Parathyroid adenoma (tissue), 2 donors: Measurements from ENCODE around the gene RGS10.
A peak's percentile ranks its signal among the peaks of the same experiment; 100 is the strongest.

Source experiments
- H2AFZ ChIP-seq: fragments of 300-600 bp; sonication (generic); one replicate; pipeline ENCODE4 v1.7.0; 2017; ENCODE audit warnings: antibody characterized with exemption, mild to moderate bottlenecking
- H3K27ac ChIP-seq: fragments of 300-600 bp; sonication (generic); one replicate; pipeline ENCODE4 v1.7.0; 2017
- H3K27me3 ChIP-seq: fragments of 300-600 bp; sonication (generic); one replicate; pipeline ENCODE4 v1.7.0; 2017; ENCODE audit warnings: low read length; ENCODE audit not compliant: control insufficient read depth, insufficient read depth
- H3K36me3 ChIP-seq: fragments of 300-600 bp; sonication (generic); one replicate; pipeline ENCODE4 v1.7.0; 2017; ENCODE audit warnings: low read length; ENCODE audit not compliant: control insufficient read depth, insufficient read depth
- H3K4me1 ChIP-seq: fragments of 300-600 bp; sonication (generic); one replicate; pipeline ENCODE4 v1.7.0; 2017; ENCODE audit warnings: control low read depth
- H3K4me2 ChIP-seq: fragments of 300-600 bp; sonication (generic); one replicate; pipeline ENCODE4 v1.7.0; 2017; ENCODE audit warnings: low read length
- H3K4me3 ChIP-seq: fragments of 300-600 bp; sonication (generic); one replicate; pipeline ENCODE4 v1.7.0; 2017; ENCODE audit warnings: low read depth, low read length
- H3K79me2 ChIP-seq: fragments of 300-600 bp; sonication (generic); one replicate; pipeline ENCODE4 v1.7.0; 2017; ENCODE audit warnings: control low read depth
- H3K9ac ChIP-seq: fragments of 300-600 bp; sonication (generic); one replicate; pipeline ENCODE4 v1.7.0; 2017; ENCODE audit warnings: mild to moderate bottlenecking
- H3K9me3 ChIP-seq: fragments of 300-600 bp; sonication (generic); one replicate; pipeline ENCODE4 v1.7.0; 2017; ENCODE audit warnings: low read length; ENCODE audit not compliant: control insufficient read depth
- TF ChIP-seq, protein P1 (sequence below): fragments of 300-600 bp; sonication (generic); IDR thresholded peaks from one replicate; pipeline ENCODE4 v1.7.0; 2017; ENCODE audit warnings: antibody characterized with exemption, mild to moderate bottlenecking
- donor health status: primary hyperparathyroidism.

RGS10 gene, protein sequence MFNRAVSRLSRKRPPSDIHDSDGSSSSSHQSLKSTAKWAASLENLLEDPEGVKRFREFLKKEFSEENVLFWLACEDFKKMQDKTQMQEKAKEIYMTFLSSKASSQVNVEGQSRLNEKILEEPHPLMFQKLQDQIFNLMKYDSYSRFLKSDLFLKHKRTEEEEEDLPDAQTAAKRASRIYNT

DNA sequence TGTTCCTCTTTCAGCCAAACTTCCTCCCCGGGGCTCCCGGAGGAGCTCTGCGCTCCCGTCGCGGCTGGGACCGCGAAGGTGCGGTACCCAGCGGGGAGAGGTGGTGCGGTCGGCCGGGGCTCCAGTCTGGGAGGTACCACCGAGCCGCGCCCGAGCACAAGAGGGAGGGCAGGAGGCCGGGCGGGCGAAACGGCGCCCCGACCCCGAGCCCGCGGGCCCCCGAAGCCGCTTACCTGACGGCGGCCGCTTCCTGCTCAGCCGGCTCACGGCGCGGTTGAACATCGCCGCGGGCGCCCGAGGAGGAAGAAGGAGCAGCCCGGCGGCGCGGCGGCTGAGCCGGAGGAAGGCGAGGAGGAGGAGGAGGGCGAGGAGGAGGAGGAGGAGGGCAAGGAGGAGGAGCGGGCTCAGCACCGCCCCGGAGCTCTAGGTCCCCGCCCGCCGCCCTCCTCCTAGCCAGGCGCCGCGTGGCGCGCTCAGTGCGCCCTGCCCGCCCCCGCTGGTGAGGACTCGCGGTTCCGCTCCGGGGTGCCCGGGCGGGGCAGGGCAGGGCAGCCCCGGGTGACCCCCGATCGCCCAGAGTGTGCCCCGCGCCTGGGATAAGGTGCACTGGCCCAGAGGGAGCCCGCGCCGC is at the start of gene RGS10:
Gene RGS10, minus strand, starts transcription at position 363 of the 631 bp plus-strand sequence. Its CDS starts 81 bp downstream, at position 282.
- no peaks in the 10 kb centered on the region for H3K36me3 ChIP-seq
- no peak within 1 kb of the TSS for H3K27ac ChIP-seq
- H3K4me3 ChIP-seq: peak within 1 kb of the TSS; percentile 44
- H3K9me3 ChIP-seq: no peaks in the 10 kb centered on the region
- TF ChIP-seq, protein P1, sequence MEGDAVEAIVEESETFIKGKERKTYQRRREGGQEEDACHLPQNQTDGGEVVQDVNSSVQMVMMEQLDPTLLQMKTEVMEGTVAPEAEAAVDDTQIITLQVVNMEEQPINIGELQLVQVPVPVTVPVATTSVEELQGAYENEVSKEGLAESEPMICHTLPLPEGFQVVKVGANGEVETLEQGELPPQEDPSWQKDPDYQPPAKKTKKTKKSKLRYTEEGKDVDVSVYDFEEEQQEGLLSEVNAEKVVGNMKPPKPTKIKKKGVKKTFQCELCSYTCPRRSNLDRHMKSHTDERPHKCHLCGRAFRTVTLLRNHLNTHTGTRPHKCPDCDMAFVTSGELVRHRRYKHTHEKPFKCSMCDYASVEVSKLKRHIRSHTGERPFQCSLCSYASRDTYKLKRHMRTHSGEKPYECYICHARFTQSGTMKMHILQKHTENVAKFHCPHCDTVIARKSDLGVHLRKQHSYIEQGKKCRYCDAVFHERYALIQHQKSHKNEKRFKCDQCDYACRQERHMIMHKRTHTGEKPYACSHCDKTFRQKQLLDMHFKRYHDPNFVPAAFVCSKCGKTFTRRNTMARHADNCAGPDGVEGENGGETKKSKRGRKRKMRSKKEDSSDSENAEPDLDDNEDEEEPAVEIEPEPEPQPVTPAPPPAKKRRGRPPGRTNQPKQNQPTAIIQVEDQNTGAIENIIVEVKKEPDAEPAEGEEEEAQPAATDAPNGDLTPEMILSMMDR: no peak
- H2AFZ ChIP-seq: peak within 1 kb of the TSS; percentile 89
- H3K79me2 ChIP-seq: no peaks in the 10 kb centered on the region
- H3K27me3 ChIP-seq: no peaks in the 10 kb centered on the region
- H3K4me1 ChIP-seq: peaks cover 3% of the 10 kb centered on the region
- peak within 1 kb of the TSS; percentile 77 for H3K4me2 ChIP-seq
- no peak within 1 kb of the TSS for H3K9ac ChIP-seq

DNA sequence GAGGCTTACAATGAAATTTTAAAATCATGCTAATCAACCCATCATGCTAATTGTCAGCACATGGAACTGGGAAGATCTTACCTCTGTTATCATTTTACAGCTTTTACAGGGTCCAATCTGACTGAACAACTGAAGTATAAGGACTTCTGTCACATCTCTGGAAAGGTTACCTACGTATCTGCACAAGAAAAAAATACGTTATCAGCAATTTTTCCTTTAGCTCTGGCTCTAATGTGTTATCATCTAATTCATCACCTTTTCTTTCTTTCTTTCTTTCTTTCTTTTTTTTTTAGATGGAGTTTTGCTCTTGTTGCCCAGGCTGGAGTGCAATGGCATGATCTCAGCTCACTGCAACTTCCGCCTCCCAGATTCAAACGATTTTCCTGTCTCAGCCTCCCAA is 45.6 kb upstream of the RGS10 start:
- TF ChIP-seq, protein P1: no peak
- H3K4me2 ChIP-seq: no peak overlapping the region
- H3K36me3 ChIP-seq: no peaks in the 10 kb centered on the region
- H3K79me2 ChIP-seq: peaks cover 43% of the 10 kb centered on the region
- no peaks in the 10 kb centered on the region for H3K9me3 ChIP-seq
- no peak overlapping the region for H3K27ac ChIP-seq
- H3K4me1 ChIP-seq: peaks cover 5% of the 10 kb centered on the region
- H3K9ac ChIP-seq: no peak overlapping the region
- no peaks in the 10 kb centered on the region for H3K27me3 ChIP-seq
- H3K4me3 ChIP-seq: no peak overlapping the region
- H2AFZ ChIP-seq: no peak overlapping the region

DNA sequence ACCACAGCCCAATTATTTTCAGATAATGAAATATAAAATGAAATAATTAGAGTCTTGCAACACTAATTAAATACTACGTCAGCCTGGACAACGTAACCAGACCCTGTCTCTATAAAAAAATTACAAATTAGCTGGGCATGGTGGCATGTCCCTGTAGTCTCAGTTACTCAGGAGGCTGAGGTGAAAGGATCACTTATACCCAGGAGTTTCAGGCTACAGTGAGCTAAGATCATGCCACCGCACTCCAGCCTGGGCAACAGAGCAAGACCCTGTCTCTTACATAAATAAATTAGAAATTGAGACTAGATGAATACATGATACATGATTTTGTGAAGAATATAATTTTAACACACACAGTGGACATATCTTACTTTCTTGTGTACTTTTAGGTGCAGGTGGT is 35.8 kb upstream of the RGS10 start:
- H3K27ac ChIP-seq: no peak overlapping the region
- no peak overlapping the region for H2AFZ ChIP-seq
- TF ChIP-seq, protein P1: no peak
- no peaks in the 10 kb centered on the region for H3K79me2 ChIP-seq
- no peaks in the 10 kb centered on the region for H3K9me3 ChIP-seq
- no peak overlapping the region for H3K4me3 ChIP-seq
- H3K36me3 ChIP-seq: no peaks in the 10 kb centered on the region
- no peak overlapping the region for H3K4me2 ChIP-seq
- no peaks in the 10 kb centered on the region for H3K27me3 ChIP-seq
- no peaks in the 10 kb centered on the region for H3K4me1 ChIP-seq
- H3K9ac ChIP-seq: no peak overlapping the region

DNA sequence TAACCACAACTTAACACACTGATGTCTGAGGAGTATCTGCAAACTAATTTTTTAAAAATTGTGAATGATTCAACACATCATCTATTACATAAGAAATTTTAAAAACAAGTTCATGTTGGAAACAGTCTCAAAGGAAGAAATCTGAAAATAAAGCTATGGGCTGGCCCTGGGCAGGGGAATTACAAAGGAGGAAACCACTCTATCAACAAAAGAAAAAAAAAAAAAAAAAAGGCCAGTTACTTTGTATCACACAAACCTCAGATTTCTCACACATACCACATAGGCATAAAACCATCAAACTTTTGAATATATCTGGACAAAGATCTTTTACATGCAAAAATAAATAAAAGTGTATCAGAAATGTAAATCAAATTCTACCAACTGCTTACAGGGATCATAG is 33.5 kb upstream of the RGS10 start:
- Histone ChIP-seq H3K4me1 (no peaks in the 10 kb centered on the region), H3K9me3 (no peaks in the 10 kb centered on the region), H3K4me3 (no peak overlapping the region), H2AFZ (no peak overlapping the region), H3K27me3 (no peaks in the 10 kb centered on the region), H3K4me2 (no peak overlapping the region), H3K27ac (no peak overlapping the region), H3K9ac (no peak overlapping the region), H3K36me3 (no peaks in the 10 kb centered on the region), H3K79me2 (no peaks in the 10 kb centered on the region)
- TF ChIP-seq, protein P1: no peak

DNA sequence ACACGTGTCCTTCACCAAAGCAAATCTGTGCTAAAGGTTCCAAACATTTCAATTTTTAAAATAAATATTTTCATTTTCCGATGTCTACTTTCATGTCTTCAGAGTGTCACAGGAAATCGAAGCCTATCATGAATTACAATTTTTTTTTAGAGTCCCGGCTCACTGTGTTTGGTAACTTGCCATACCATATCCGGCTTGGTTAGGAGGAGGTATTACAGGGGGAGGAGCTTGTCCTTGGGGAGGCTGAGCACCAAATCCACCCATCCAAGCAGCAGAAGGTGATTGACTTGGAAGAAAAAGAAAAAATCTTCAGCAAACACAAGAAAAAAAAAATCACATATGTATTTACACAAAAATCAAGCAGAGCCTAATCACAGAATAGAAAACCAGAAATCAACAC is 33.0 kb upstream of the RGS10 start:
- TF ChIP-seq, protein P1: no peak
- H3K36me3 ChIP-seq: no peaks in the 10 kb centered on the region
- H3K4me3 ChIP-seq: no peak overlapping the region
- no peak overlapping the region for H2AFZ ChIP-seq
- no peaks in the 10 kb centered on the region for H3K79me2 ChIP-seq
- no peaks in the 10 kb centered on the region for H3K4me1 ChIP-seq
- no peak overlapping the region for H3K9ac ChIP-seq
- no peak overlapping the region for H3K27ac ChIP-seq
- no peaks in the 10 kb centered on the region for H3K27me3 ChIP-seq
- H3K9me3 ChIP-seq: no peaks in the 10 kb centered on the region
- H3K4me2 ChIP-seq: no peak overlapping the region
